NAMALWA (cell line): Measurements from ENCODE around the gene NSUN4.
A peak's percentile ranks its signal among the peaks of the same experiment; 100 is the strongest.
"Not testable (repeated sequence)": the region's sequence is repeated elsewhere in the genome, so short reads cannot be mapped to it uniquely, and the experiment has no call there.

Experiments
- DNase-seq: peaks from one replicate; pipeline ENCODE4 v3.0.0-alpha.2; 2015; ENCODE audit warnings: low spot score

Gene NSUN4

GRCh38 chr1:46340404-46341221 lies at the start of gene NSUN4:
Gene NSUN4 (plus strand): TSS chr1:46340807. CDS start chr1:46340827, 20 bp downstream.
- peak; percentile 88 for DNase-seq

GRCh38 chr1:46295306-46295705 lies 45.3 kb upstream of the NSUN4 start:
- no peak for DNase-seq

GRCh38 chr1:46298387-46298786 lies 42.2 kb upstream of the NSUN4 start:
- DNase-seq: no peak

GRCh38 chr1:46300673-46301405 lies 39.8 kb upstream of the NSUN4 start:
- DNase-seq: no peak

- no peak for DNase-seq
These were observed 39.2 kb upstream of the NSUN4 start for GRCh38 chr1:46301406-46301807.

- peak; percentile 71 for DNase-seq
These were observed 38.6 kb upstream of the NSUN4 start for GRCh38 chr1:46301808-46302640.

- no peak for DNase-seq
These were observed 38.0 kb upstream of the NSUN4 start for GRCh38 chr1:46302641-46303037.

- DNase-seq: peak; percentile 95
These were observed 37.4 kb upstream of the NSUN4 start, which contains the start of the genes LRRC41 and UQCRH for GRCh38 chr1:46303038-46303871. Gene LRRC41 (minus strand): TSS chr1:46303616. CDS start chr1:46303322, 294 bp downstream. Gene UQCRH (plus strand): TSS chr1:46303698. CDS start chr1:46303767, 69 bp downstream.

GRCh38 chr1:46303872-46304326 lies 36.7 kb upstream of the NSUN4 start:
- no peak for DNase-seq

GRCh38 chr1:46306159-46306530 lies 34.5 kb upstream of the NSUN4 start:
- DNase-seq: no peak

- no peak for DNase-seq
These were observed 31.0 kb upstream of the NSUN4 start for GRCh38 chr1:46309401-46310159.

GRCh38 chr1:46310321-46310720 lies 30.3 kb upstream of the NSUN4 start:
- DNase-seq: no peak

GRCh38 chr1:46315669-46316403 lies 24.8 kb upstream of the NSUN4 start:
- no peak for DNase-seq

GRCh38 chr1:46317323-46317722 lies 23.3 kb upstream of the NSUN4 start:
- DNase-seq: no peak

- not testable (repeated sequence) for DNase-seq
These were observed 21.3 kb upstream of the NSUN4 start for GRCh38 chr1:46319301-46319700.

- DNase-seq: not testable (repeated sequence)
These were observed 20.4 kb upstream of the NSUN4 start for GRCh38 chr1:46319960-46320914.

GRCh38 chr1:46322191-46322590 lies 18.4 kb upstream of the NSUN4 start:
- DNase-seq: not testable (repeated sequence)

GRCh38 chr1:46325285-46326076 lies 15.1 kb upstream of the NSUN4 start:
- not testable (repeated sequence) for DNase-seq
